ENCODE data around the gene ACBD7.

DNA sequence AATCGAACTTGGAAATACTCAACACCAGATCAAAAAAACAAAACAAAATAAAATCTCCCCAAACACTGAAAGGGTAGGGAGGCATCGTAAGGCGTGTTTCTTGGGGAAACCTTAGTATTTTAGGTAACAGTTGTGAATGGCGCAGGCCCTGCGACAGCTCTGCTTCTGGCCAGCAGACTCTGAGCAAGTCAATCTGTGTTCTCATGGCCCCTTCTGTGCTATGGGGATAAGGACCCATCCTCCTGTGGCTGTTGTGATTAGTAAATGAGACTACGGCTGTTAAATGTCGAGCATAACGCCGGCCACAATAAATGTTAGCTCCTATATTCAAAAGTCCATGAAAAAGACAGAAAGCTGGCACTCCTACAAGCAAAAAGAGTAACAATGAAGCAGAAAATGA is 35.6 kb upstream of the ACBD7 start:
- TF ChIP-seq, protein P1, sequence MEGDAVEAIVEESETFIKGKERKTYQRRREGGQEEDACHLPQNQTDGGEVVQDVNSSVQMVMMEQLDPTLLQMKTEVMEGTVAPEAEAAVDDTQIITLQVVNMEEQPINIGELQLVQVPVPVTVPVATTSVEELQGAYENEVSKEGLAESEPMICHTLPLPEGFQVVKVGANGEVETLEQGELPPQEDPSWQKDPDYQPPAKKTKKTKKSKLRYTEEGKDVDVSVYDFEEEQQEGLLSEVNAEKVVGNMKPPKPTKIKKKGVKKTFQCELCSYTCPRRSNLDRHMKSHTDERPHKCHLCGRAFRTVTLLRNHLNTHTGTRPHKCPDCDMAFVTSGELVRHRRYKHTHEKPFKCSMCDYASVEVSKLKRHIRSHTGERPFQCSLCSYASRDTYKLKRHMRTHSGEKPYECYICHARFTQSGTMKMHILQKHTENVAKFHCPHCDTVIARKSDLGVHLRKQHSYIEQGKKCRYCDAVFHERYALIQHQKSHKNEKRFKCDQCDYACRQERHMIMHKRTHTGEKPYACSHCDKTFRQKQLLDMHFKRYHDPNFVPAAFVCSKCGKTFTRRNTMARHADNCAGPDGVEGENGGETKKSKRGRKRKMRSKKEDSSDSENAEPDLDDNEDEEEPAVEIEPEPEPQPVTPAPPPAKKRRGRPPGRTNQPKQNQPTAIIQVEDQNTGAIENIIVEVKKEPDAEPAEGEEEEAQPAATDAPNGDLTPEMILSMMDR (IDR thresholded peaks at IDR 0.05): no peak
- TF ChIP-seq POLR2AphosphoS5 (IDR thresholded peaks at IDR 0.05): no peak

Data from prostate gland (tissue), 2 donors.